SK-N-SH (cell line): Measurements from ENCODE around the gene CRIM1.

Experiments
- EP300 ChIP-seq, 2 experiments: IDR thresholded peaks; 2 replicates each; pipeline versions ENCODE4 v1.4.0 to v1.6.1; 2012; ENCODE audit warnings: borderline replicate concordance in 1 of 2, low read depth in 1 of 2, low read length in 1 of 2
- GABPA ChIP-seq: IDR thresholded peaks from 2 replicates; pipeline ENCODE4 v1.4.0; 2012; ENCODE audit warnings: low read depth, mild to moderate bottlenecking
- TF ChIP-seq, protein P1 (sequence below): fragments of 200-600 bp; sonication (generic); IDR thresholded peaks from 2 replicates; pipeline ENCODE4 v1.6.1; 2017; ENCODE audit warnings: antibody characterized with exemption, mild to moderate bottlenecking, moderate library complexity

DNA sequence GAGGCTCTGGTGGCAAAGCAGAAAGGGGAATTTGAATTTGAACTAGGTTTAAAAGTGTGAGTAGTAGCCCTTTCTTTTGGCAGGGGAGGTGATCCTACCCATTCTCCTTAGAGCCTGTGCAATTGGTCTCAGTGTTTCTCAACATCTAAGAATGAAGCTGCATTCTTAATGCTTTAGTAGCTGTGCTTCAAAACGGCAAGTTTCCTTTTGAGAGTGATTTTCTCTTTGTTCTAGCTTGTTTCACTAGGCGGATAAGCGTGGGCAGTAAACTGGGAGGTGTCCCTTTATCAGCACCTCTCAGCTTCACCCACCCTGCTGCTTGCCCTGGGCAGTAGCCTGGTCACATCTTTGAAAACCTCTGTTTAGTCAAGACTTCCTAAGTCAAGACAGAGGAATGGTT is 6.7 kb downstream of the CRIM1 start:
- TF ChIP-seq GABPA (no peak), EP300 (IDR thresholded peaks at IDR 0.05; ENCODE audit: borderline replicate concordance in 1 of 2, low read depth in 1 of 2, low read length in 1 of 2) (no peak)
- TF ChIP-seq, protein P1, sequence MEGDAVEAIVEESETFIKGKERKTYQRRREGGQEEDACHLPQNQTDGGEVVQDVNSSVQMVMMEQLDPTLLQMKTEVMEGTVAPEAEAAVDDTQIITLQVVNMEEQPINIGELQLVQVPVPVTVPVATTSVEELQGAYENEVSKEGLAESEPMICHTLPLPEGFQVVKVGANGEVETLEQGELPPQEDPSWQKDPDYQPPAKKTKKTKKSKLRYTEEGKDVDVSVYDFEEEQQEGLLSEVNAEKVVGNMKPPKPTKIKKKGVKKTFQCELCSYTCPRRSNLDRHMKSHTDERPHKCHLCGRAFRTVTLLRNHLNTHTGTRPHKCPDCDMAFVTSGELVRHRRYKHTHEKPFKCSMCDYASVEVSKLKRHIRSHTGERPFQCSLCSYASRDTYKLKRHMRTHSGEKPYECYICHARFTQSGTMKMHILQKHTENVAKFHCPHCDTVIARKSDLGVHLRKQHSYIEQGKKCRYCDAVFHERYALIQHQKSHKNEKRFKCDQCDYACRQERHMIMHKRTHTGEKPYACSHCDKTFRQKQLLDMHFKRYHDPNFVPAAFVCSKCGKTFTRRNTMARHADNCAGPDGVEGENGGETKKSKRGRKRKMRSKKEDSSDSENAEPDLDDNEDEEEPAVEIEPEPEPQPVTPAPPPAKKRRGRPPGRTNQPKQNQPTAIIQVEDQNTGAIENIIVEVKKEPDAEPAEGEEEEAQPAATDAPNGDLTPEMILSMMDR: no peak
